ENCODE results near the gene RFT1. TPM values are rescaled to one million over a fixed set of nuclear protein-coding genes. Genes with fewer than 3 reads are reported as not detected.

RFT1 gene
- total and polyA plus RNA-seq, 2 donors (not counting 3 experiments of a cell fraction or from before 2014, with no cell fraction given) = 29.8 to 39.9 TPM

- BruUV-seq (replicated peaks) = no TSS peak
- ChIA-PET POLR2A (no interaction called here), CTCF (interaction anchor here (5.1 to 8.0 kb wide), 2 partner anchors 23 to 60 kb away, joined by 34 to 199 read pairs; partner anchors contain the start of gene PRKCD)
- Histone ChIP-seq H3K27me3 (ENCODE audit: control insufficient read depth in 2 of 2, insufficient read depth in 2 of 2, low read length in 2 of 2) (no peaks in the 10 kb centered on the region), H3K9me1 (replicated peaks; ENCODE audit: control insufficient read depth, extremely low read depth, insufficient read depth, low read length) (no peaks in the 10 kb centered on the region), H3K4me3 (replicated peaks in 1 of 3; ENCODE audit: insufficient read depth in 1 of 3, low read depth in 1 of 3, low read length in 3 of 3) (no peak overlapping the region), H3K36me3 (ENCODE audit: control insufficient read depth in 2 of 2, extremely low read depth in 1 of 2, insufficient read depth in 2 of 2, low read length in 2 of 2) (no peaks in the 10 kb centered on the region), H4K20me1 (replicated peaks; ENCODE audit: control insufficient read depth, extremely low read depth, insufficient read depth, low read length) (no peaks in the 10 kb centered on the region), H3K4me2 (ENCODE audit: insufficient read depth, low read length) (no peak overlapping the region), H3K79me2 (ENCODE audit: control insufficient read depth, insufficient read depth, low read length) (no peaks in the 10 kb centered on the region), H2AFZ (ENCODE audit: low read depth, low read length) (no peak overlapping the region), H3K4me1 (ENCODE audit: control insufficient read depth, extremely low read depth, insufficient read depth, low read length) (no peaks in the 10 kb centered on the region), H3K9ac (replicated peaks; ENCODE audit: extremely low read depth, insufficient read depth, low read length) (no peak overlapping the region), H3K9me3 (replicated peaks; ENCODE audit: control insufficient read depth, insufficient read depth, low read length) (no peaks in the 10 kb centered on the region), H3K27ac (ENCODE audit: insufficient read depth, low read depth, low read length) (no peak overlapping the region)
- dilution Hi-C loops (cut with MboI; ENCODE audit: extremely low pct_ligation_motif_present, low sequenced_read_pairs) (no loop called here), intact Hi-C loops (cut with micrococcal nuclease) (no loop called here)
- no peak for TF ChIP-seq FOS (IDR thresholded peaks at IDR 0.05; ENCODE audit: borderline replicate concordance, insufficient read depth, low read length)
- TF ChIP-seq MYC (IDR thresholded peaks at IDR 0.05; ENCODE audit: low read depth, low read length) = no peak
- no peak for TF ChIP-seq EZH2 (IDR thresholded peaks at IDR 0.05; ENCODE audit: borderline replicate concordance, low read depth, low read length, severe bottlenecking)
- no peak for TF ChIP-seq MAX (IDR thresholded peaks at IDR 0.05; ENCODE audit: insufficient read depth, insufficient read length)
- TF ChIP-seq POLR2A (IDR thresholded peaks at IDR 0.05; ENCODE audit: low read depth, low read length) = no peak
- TF ChIP-seq POLR2AphosphoS5 (IDR thresholded peaks at IDR 0.05; ENCODE audit: insufficient read depth, low read depth, low read length) = no peak
- TF ChIP-seq JUN (IDR thresholded peaks at IDR 0.05; ENCODE audit: borderline replicate concordance, insufficient read depth, insufficient read length, low read depth) = no peak
- FAIRE-seq (no peak), DNase-seq (ENCODE audit: low read depth, low spot score) (no peak)
These were observed 7.0 kb upstream of the RFT1 start for GRCh38 chr3:53137221-53137620.

- ChIA-PET CTCF (interaction anchor here (0.6 to 8.0 kb wide), 19 partner anchors 10 to 70 kb away, joined by 3 to 199 read pairs (median 6); partner anchors contain the start of gene PRKCD), POLR2A (no interaction called here)
- H3K9ac ChIP-seq (replicated peaks; ENCODE audit: extremely low read depth, insufficient read depth, low read length) = no peak overlapping the region
- BruUV-seq (replicated peaks) = no TSS peak
- H3K36me3 ChIP-seq (ENCODE audit: control insufficient read depth in 2 of 2, extremely low read depth in 1 of 2, insufficient read depth in 2 of 2, low read length in 2 of 2) = no peaks in the 10 kb centered on the region
- no peak overlapping the region for H3K4me2 ChIP-seq (ENCODE audit: insufficient read depth, low read length)
- no peaks in the 10 kb centered on the region for H3K9me3 ChIP-seq (replicated peaks; ENCODE audit: control insufficient read depth, insufficient read depth, low read length)
- dilution Hi-C loops (cut with MboI; ENCODE audit: extremely low pct_ligation_motif_present, low sequenced_read_pairs) = no loop called here
- DNase-seq (ENCODE audit: low read depth, low spot score) (peak; percentile 58), FAIRE-seq (peak; percentile 97)
- H3K27ac ChIP-seq (ENCODE audit: insufficient read depth, low read depth, low read length) = no peak overlapping the region
- peaks cover 4% of the 10 kb centered on the region for H3K79me2 ChIP-seq (ENCODE audit: control insufficient read depth, insufficient read depth, low read length)
- H3K4me3 ChIP-seq (replicated peaks in 1 of 3; ENCODE audit: insufficient read depth in 1 of 3, low read depth in 1 of 3, low read length in 3 of 3) = no peak overlapping the region
- intact Hi-C loops (cut with micrococcal nuclease) = loop anchor here (1.0 kb wide), 2 partner anchors 25 to 62 kb away; no protein-coding TSS in a partner anchor
- H3K27me3 ChIP-seq (ENCODE audit: control insufficient read depth in 2 of 2, insufficient read depth in 2 of 2, low read length in 2 of 2) = no peaks in the 10 kb centered on the region
- H4K20me1 ChIP-seq (replicated peaks; ENCODE audit: control insufficient read depth, extremely low read depth, insufficient read depth, low read length) = no peaks in the 10 kb centered on the region
- TF ChIP-seq CTCF (IDR thresholded peaks at IDR 0.05; ENCODE audit: extremely low read depth in 1 of 2, insufficient read depth in 1 of 2, low read depth in 1 of 2, low read length in 2 of 2) = peak; percentile 81 to 93
- no peak for TF ChIP-seq MYC (IDR thresholded peaks at IDR 0.05; ENCODE audit: low read depth, low read length)
- H2AFZ ChIP-seq (ENCODE audit: low read depth, low read length) = no peak overlapping the region
- no peaks in the 10 kb centered on the region for H3K9me1 ChIP-seq (replicated peaks; ENCODE audit: control insufficient read depth, extremely low read depth, insufficient read depth, low read length)
- peaks cover 5% of the 10 kb centered on the region for H3K4me1 ChIP-seq (ENCODE audit: control insufficient read depth, extremely low read depth, insufficient read depth, low read length)
These were observed 4.5 kb upstream of the RFT1 start for GRCh38 chr3:53134631-53135232.
